GM10266 (cell line): ENCODE data around the gene CRHR1.

Experiments used
- DNase-seq: peaks from one replicate; pipeline ENCODE4 v3.0.0; 2012; ENCODE audit errors: extremely low spot score
- CTCF ChIP-seq: IDR thresholded peaks from 2 replicates; pipeline ENCODE4 v1.5.1; 2012; ENCODE audit warnings: mild to moderate bottlenecking, low read depth; ENCODE audit not compliant: control insufficient read depth, insufficient read depth; ENCODE audit errors: missing control alignments

Gene CRHR1

DNA sequence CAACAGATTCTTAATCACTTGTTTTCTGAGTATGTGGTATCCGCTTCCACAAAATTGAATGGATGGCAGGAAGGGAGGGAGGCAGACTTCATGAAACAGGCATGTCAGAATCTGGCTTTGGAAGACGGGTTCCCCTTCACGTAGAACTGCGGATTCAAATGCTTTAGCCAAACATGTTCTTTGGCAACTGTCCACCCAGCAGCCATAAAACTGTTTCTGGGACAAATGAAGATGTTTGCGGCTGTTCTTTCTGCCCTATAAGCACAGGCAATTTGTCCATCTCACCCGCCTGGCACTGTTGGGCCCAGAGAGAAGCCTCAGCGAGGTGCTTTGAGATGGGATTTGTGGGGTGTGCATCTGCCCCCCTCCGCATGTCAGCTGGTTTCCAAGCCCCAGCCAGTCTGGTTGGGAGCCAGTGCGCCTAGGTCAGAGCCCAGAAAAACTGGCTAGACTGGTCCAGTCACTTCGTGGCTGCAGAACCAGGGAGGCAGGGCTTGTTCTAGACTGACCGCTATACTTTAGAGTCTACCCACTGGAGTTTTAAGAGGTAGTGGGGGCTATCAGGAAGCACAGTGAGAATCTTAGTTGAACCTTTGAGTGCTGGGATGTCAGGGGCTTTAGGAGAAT, 6.3 kb downstream of the CRHR1 start:
- DNase-seq, result no peak
- TF ChIP-seq CTCF, result no peak

DNA sequence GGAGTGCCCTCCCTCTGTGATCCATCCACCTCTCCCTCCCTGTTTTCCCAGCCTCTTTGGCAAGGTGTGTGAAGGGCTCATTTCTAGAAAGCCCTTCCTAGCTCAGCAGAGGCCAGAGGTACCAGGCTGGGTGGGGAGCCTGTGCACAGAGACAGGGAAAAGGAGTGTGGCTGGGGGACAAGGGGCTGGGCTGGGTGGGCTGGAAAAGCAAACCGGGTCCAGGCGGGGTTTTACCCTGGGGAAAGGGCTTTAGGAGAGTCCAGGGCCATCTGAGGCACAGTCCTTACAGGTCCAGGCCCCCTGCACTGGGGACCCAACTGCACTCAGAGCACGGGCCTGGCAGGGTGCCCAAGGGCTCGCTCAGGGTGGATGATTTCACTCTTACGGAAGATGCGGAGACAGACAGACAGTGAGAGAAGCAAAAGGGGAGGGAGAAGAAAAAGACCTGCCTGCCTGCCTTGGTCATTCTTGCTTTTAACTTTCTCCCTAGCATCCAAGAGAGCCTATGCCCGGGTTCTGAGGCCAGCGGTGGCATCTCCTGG, 7.0 kb downstream of the CRHR1 start:
- DNase-seq, result no peak
- TF ChIP-seq CTCF, result no peak

- DNase-seq, result no peak
These were observed 7.8 kb downstream of the CRHR1 start for GRCh38 chr17:45791935-45792334.

DNA sequence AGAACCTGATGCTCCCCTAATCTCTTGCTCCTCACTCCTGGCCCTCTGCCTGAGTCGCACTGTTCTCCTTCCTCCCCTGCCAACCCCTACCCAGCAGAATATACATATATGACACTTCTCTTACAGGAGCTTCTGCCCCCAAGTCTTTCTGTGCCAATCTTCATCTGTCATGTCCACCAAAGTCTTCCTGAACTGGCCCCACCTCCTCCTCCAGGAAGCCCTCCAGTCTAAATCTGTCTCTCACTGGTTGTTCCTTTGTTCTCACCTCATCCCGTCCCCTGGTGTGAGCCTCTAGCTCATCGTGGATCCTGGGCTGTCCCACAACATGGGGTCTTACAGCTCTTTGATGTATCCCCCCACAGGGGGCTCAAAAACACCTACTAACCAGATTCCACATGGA, 8.3 kb downstream of the CRHR1 start:
- no peak for TF ChIP-seq CTCF
- DNase-seq, result no peak

More at GRCh38 chr17:45791935-45792334, 7.8 kb downstream of the CRHR1 start:
- no peak for TF ChIP-seq CTCF

DNA sequence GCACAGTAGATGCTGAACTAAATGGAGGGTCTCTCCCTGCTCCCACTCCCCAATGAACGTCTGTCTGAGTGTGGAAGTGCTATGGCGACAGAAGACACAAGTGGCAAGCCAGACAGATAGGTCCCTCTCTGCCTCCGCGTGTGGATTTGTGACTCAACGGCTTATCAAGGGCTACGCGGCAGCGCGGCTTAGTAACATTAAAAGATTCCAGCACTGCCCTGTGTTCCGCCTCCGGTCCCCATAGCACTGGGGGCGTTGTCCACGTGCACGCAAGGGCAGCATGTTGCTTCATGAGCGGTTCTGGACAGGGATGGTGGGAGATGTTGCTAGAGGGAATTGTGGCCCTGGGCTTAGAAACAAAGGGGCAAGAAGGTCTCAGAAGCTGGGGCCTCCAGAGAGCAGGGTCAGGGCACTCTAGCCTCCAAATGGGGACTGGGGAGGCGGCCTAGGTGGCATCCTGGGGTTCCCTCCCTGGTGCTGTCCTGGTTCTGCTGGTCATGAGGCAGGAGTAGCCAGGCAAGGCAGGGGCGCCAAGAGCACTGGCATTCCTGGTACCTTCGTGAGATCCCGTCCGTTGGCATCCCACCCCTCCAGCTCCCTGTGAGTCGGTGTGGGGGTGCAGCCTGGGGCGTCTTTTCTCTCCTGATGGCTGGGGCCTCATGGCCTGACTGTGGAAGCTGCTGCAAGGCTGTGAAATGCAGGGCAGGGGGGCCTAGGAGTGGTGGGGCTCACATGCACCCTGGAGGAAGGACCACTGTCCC, 9.1 kb downstream of the CRHR1 start:
- TF ChIP-seq CTCF, result no peak
- DNase-seq, result no peak

DNA sequence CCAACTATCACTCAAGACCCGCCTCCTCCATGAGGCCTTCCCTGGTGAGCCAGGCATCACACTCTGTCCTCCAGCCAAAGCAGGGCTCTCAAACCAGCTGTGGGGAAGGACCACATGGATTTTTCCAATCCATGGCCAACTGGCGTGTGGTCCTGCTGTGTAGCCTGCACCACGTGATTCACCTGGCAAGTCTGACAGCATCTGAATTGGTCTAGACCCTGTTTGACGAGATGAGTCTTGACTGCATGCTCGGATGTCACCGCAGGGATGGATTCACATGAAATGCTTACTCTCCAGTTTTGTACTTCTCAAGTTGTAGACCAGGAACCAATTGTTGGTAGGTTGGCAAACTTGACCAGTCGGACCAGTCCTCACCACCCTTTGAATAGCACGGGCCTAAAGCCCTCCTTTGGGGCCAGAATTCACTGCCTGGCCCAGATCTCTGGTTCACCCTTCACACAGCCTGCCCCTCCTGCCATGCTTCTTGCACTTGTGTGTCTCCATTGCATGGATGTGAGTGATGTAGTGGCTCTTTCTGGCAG, 9.9 kb downstream of the CRHR1 start:
- no peak for DNase-seq
- TF ChIP-seq CTCF, result no peak

GRCh38 chr17:45794840-45795239, 10.7 kb downstream of the CRHR1 start:
- no peak for DNase-seq
- no peak for TF ChIP-seq CTCF
